Muscle of back (tissue), 11 donors: ENCODE measurements around the gene PTPRZ1. TPM values are rescaled to one million over a fixed set of nuclear protein-coding genes. Genes with fewer than 3 reads are reported as not detected.

Source experiments
- DNase-seq, 3 donors: peaks; one replicate each; pipeline versions ENCODE4 v3.0.0 to v3.0.0-alpha.2; 2013
- polyA plus RNA-seq, 10 donors: library from polyadenylated mRNA; unstranded; fragments of 120-200 nt; gene quantifications; one replicate each; pipeline ENCODE4 v1.2.1, GENCODE V29; 2013; ENCODE audit not compliant: insufficient read length in 10 of 10

Gene PTPRZ1
- polyA plus RNA-seq, 10 donors: 3.6 to 19.8 (median 5.3) TPM

DNA sequence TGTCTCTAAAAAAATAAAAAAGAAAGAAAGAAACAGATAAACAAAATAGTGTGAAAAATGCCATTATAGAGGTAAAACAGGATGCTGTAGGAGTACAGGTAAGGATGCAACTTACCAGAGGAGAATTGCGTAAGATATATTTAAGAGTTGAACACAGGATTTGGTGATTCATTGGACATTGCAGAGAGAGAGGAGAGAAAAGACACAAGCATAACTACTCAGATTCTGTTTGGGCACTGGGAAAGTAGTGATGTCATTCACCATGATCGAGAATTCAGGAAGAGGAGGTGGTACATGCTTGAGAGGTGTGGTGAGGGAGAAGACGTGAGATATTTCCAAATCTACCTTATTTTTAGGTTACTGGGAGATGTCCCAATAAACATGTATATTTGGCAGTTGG is 173.4 kb downstream of the PTPRZ1 start:
- no peak for DNase-seq

DNA sequence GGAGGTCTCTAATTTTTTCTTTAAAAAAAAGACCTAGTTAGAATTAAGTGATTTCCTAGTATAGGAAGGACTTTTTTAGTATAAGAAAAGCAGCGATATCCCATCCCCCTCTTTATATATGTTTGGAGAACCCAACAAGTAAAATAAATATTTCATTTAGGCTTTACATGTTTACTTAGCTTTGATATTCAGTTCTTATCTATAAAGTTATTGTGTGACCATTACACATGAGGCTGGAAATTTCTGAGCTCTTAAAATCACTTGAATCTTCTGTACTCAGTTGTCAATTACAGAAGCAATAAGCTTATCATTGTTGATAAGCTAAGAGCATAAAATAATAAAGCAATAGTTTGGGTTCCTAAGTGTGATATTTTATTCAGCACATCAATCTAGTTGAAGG is 181.4 kb downstream of the PTPRZ1 start:
- DNase-seq: no peak

GRCh38 chr7:122055073-122055472 is 182.1 kb downstream of the PTPRZ1 start:
- no peak for DNase-seq

DNA sequence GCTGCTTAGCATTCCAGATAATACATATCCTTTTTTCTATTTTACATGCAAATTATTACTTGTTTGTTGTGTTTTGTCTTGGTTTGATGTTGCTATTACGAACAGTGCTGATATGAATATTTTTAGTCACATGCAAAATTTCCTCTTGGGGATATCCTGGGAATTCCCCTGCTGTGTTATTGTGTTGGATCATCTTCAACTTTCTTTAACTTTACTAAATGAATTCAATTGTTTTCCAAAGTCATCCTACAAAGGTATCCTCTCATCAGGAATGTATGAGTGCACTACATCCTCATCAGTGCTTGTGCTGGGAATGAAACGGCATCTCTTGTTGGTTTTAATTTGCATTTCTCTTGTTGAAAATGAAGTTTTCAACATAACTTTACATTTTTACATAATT is 184.0 kb downstream of the PTPRZ1 start:
- DNase-seq: no peak

DNA sequence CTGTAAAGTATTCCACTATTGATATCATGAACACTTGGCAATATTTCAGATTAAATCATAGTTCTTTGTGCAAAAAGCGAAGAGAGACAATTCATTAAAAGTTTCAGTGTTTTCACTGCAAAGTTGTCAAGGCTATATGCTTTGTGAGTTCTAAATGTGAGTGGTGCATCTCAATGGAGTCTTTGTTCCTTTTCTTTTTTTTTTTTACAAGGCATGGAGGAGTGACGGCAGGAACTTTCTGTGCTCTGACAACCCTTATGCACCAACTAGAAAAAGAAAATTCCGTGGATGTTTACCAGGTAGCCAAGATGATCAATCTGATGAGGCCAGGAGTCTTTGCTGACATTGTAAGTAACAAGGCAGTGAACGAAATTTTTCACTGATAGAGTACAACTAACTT is 186.6 kb downstream of the PTPRZ1 start:
- no peak for DNase-seq

GRCh38 chr7:122063146-122063545 is 190.2 kb downstream of the PTPRZ1 start:
- DNase-seq: no peak

DNA sequence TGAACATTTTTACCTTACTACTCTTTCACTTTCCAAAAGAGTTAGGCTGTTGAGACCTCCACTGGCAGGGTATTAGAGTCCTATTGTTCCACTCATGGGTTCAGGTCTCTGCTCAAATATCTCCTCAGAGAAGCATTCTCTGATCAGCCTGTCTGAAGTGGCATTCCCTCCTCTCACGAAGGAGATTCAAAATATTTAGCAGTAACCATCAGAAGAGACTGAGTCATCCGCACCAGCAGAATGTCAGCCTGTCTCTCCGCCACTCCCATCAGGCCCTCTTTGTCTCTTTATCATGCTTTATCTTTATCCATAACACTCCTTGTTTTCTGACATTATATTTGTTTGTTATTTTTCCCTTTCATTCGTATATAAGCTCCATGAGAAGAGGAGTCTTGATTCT is 192.0 kb downstream of the PTPRZ1 start:
- DNase-seq: no peak

GRCh38 chr7:122067077-122067476 is 194.1 kb downstream of the PTPRZ1 start:
- no peak for DNase-seq

GRCh38 chr7:122068046-122068445 is 195.1 kb downstream of the PTPRZ1 start:
- DNase-seq: no peak

DNA sequence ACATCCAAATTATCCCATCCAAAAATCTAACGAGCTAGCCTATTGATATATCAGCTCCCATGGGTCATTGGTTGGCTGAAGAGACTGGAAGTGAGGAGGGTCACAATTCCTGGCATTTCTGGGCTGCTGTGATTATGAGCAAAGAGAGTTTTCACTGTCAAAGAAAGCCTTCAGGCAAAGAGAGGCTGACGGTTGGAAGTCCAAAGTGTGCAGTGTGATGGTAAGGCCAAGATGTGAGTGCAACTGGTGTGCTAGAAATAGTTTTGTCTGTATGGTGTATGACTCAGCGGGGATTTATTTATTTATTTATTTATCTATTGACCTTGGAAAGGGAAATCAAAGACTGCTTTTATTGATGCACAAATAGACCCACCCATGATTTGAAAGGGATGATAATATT is 196.0 kb downstream of the PTPRZ1 start:
- DNase-seq: no peak

- no peak for DNase-seq
These were observed 197.1 kb downstream of the PTPRZ1 start for GRCh38 chr7:122070062-122070461.

- DNase-seq: no peak
These were observed 197.9 kb downstream of the PTPRZ1 start for GRCh38 chr7:122070834-122071233.

DNA sequence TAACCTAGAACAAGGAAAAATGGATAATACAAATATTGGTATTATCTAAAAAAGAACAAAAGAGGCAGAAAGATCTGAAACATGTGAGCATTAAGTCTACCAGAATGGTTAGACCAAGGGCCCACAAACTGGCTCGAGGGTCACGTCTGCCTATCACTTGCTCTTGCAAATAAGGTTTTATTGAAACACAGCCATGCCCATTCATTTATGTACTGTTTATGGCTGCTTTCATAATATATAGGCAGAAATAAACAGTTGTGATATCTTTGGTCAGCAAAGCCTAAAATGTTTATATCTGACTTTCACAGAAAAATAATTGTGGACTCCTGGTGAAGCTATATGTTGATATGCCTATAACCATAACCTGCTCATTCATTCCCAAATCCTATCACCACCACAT is 199.3 kb downstream of the PTPRZ1 start:
- DNase-seq: no peak

DNA sequence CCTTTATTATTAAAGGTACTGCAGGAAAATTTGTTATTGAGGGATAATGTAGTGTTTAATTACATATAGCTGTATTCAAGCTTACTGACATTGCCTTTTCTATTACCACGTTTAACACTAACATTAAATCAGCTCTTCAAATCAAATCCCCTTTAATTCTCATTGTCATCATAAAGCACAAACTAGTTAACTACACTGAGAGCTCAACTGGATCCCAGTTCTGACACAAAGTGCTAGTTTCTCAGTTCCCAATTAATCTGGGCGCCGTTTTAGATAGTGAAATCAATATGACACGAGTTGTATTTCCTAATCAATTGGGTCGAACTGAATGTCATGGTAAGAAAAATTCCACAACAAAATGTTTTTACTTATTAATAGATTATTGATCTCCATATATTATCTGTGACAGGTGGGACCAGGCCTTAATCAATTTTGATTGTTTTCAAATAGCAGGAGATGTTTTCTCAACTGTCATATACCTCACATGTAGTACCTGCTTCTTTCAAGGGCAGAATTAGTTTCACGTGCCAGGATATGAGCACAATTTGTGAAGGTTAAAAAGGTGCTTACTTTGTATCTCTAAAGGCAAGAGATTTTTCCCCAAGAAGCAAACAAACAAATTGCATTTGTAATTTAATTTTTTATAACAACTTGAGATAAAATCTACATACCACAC is 200.1 kb downstream of the PTPRZ1 start:
- no peak for DNase-seq

GRCh38 chr7:122073635-122074034 is 200.7 kb downstream of the PTPRZ1 start:
- no peak for DNase-seq

- DNase-seq: no peak
These were observed 209.2 kb downstream of the PTPRZ1 start for GRCh38 chr7:122082160-122082559.

- DNase-seq: no peak
These were observed 209.7 kb downstream of the PTPRZ1 start for GRCh38 chr7:122082670-122083069.

DNA sequence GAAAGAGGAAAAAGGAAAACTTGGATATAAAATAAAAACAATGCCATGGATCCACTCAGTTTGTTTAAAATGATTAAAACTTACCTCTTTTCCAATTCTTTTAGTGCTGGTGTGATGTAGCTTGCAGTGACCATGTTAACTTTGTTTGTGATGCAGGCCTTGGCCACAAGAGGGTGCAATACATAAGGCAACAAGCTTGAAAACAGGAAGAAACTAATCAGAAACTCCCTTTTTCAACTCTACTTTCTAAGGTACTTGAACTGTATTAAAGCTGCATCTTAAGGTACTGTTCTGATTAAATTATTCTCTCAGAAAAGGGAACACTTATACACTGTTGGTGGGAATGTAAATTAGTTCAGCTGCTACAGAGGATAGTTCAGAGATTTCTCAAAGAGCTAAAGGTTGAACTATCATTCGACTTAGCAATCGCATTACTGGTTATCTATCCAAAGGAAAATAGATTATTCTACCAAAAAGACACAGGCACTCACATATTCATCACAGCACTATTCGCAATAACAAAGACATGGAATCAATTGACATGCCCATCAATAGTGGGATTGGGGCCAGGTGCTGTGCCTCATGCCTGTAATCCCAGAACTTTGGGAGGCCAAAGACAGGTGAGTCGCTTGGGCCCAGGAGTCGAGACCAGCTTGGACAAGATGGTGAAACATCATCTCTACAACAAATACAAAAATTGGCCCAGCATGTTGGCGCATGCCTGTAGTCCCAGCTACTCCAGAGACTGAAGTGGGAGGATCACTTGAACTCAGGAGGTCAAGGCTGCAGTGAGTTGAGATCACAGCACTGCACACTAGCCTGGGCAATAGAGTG is 220.2 kb downstream of the PTPRZ1 start:
- DNase-seq: peak; percentile 42 to 73 (median 58)

- no peak for DNase-seq
These were observed 221.6 kb downstream of the PTPRZ1 start for GRCh38 chr7:122094549-122094948.

- DNase-seq: no peak
These were observed 222.7 kb downstream of the PTPRZ1 start for GRCh38 chr7:122095642-122096041.

- DNase-seq: no peak
These were observed 227.1 kb downstream of the PTPRZ1 start for GRCh38 chr7:122100021-122100420.

- no peak for DNase-seq
These were observed 230.1 kb downstream of the PTPRZ1 start for GRCh38 chr7:122103064-122103463.
